HG03575 (cell line): ENCODE results near the gene GRPR.
"Not testable (repeated sequence)": the region's sequence is repeated elsewhere in the genome, so short reads cannot be mapped to it uniquely, and the experiment has no call there.

Experiments
- ATAC-seq: cut with Tn5 transposase; IDR thresholded peaks from one replicate; pipeline ENCODE4 v1.9.1; 2021; ENCODE audit not compliant: unreplicated experiment, insufficient number of reproducible peaks, low FRiP score; ENCODE audit errors: extremely low read depth

The GRPR gene

DNA sequence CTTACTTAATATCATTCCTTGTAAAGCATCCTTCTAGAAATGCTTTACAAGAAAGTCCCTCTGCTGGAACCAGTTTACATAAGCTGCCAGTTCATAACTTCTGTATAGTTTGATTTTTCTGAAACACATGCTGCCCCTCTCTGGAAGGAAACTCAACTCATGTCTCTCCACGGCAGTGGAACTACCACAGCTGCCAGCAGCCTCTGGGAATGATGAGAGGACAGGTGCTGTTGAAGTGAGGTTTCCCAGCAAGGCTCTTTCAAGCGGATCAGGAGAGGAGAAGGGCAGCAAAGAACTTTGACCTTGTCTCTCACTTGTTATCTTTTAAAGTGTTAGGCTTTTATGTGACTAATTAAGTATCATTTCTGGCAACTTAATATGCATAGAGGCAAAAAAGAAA is 7.3 kb downstream of the GRPR start:
- ATAC-seq, result no peak

DNA sequence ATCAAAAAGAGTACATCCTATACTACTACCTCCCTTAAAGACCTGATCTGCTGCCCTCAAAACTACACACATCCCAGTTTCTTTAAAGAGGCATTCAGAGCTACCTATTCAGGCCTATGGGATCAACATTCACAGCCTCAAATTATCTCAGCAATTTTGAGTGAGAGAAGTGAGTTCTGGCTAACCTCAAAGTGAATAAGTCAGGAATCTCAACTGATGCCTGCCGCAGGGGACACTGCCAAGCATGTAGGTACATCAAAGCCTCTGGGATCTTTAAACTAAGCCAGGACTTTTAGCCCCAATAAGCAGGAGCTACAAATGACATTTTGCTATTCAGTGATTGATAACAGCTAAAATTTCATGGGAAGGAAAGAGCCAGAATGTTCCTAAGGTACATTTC is 11.6 kb downstream of the GRPR start:
- ATAC-seq, result no peak

- no peak for ATAC-seq
Measured at GRCh38 chrX:16136080-16136479, 12.7 kb downstream of the GRPR start.

DNA sequence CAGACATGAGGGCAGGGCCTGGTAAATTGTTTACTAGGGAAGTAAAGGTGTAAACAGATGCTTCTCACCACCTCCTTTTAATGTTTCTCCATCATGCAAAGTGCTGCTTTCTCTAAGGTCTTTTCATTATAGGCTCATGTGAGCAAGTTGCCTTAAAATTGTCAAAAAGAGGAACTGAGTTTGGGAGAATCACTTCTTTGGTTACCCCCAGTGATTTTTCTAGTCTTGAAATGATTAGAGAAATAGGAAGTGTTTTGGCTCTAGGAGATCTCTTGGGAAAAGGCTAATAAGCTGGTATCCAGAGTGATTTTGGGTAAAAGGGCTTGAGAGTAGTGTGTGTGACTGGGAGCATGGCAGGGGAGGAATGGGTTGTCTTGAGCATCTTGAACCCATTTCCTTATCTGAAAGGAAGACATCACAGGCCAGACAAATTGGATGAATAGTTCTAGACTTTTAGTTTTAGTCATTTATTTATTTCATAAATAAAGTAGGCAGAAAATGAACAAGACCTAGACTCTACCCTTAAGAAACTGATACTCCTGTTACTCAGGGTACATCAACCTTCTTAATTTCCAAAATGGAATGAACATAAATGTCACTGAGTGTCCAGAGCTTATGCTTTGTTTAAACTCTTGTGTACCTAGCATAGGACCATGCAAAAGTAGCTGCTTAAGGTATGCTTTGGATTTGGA is 14.2 kb downstream of the GRPR start:
- no peak for ATAC-seq

DNA sequence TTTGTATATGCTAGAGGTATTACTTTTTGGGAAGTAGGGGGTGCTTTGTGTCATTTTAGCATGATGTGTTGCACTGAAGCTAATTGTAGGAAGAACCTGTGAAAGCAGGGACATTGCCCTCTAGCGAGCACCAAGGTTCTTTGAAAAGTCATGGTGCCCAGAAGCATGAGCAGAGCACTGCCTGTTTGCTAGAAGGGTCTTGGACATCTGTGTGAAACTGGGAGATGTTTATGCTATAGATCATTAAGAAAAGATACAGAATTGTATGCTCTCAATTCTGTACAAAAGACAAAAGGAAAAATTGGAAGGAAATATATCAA is 14.7 kb downstream of the GRPR start:
- no peak for ATAC-seq

- ATAC-seq, result no peak
Measured at GRCh38 chrX:16140448-16140847, 17.1 kb downstream of the GRPR start.

- no peak for ATAC-seq
Measured at GRCh38 chrX:16140983-16141382, 17.6 kb downstream of the GRPR start.

- no peak for ATAC-seq
Measured at GRCh38 chrX:16141422-16142245, 18.3 kb downstream of the GRPR start.

- ATAC-seq, result no peak
Measured at GRCh38 chrX:16142246-16142558, 18.8 kb downstream of the GRPR start.

DNA sequence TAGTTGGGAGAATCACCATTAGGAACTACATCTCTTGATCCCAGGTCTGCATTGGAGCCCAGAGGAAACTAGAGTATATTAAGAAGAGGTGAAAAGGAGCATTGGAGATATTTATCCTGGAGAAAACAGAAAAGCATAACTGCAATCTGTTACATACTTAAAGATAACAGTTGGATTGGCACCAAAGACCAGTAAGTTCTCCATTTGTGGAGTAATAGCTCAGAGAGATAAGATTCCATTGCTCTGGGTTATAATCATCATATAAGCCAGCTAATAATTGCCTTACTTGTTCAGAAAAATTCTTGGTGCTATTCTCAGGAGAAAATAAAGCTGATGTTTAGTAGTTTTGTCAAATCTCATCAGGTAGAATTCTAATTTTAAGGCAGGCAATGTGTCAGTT is 20.6 kb downstream of the GRPR start:
- no peak for ATAC-seq

DNA sequence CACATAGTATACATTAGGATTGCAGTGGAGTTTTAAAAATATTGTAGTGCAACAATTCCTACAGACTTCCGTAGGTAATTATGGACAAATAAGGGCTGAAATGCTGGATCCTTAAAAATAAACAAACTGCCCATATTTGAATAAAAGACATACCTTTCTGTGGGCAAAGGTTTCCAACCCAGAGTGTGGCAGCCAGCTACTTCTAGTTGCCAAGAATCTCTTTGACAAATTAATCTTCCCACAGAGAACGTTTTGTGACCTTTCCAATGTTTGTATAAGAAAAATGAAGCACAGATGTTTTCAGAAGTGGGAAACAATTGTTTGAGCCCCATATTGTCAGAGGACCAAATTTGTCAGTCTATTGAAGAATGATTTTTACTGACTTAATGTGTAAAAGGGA is 21.1 kb downstream of the GRPR start:
- no peak for ATAC-seq

DNA sequence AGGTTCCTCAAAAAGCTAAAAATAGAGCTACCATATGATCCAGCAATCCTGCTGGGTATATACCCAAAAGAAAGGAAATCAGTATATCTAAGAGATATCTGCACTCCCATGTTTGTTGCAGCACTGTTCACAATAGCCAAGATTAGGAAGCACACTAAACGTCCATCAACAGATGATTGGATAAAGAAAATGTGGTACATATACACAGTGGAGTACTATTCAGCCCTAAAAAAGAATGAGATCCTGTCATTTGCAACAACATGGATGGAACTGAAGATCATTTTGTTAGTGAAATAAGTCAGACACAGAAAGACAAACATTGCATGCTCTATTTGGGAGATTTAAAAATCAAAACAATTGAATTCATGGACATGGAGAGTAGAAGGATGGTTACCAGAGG is 21.7 kb downstream of the GRPR start:
- ATAC-seq, result not testable (repeated sequence)

GRCh38 chrX:16145656-16146055 is 22.3 kb downstream of the GRPR start:
- ATAC-seq, result no peak

DNA sequence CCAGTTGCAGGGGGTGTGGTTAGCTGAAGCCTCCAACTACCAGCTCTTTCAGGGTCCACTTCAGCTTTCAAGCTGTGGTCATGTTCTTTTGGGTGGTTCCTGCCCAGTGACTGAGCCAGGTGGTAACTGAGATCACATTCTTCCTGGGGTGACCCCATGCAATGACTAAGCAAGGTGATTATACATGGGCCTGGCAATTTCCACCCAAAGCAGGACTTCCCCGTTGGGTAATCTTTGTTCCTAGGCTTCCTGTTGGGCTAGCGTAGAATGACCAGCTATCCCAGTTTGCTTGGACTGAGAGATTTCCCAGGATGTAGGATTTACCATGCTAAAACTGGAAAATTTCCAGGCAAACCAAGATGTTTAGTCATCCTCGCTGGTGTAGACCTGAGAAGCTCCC is 25.5 kb downstream of the GRPR start:
- ATAC-seq, result no peak

GRCh38 chrX:16155581-16156096 is 32.3 kb downstream of the GRPR start:
- no peak for ATAC-seq

GRCh38 chrX:16156692-16157331 is 33.4 kb downstream of the GRPR start:
- no peak for ATAC-seq

DNA sequence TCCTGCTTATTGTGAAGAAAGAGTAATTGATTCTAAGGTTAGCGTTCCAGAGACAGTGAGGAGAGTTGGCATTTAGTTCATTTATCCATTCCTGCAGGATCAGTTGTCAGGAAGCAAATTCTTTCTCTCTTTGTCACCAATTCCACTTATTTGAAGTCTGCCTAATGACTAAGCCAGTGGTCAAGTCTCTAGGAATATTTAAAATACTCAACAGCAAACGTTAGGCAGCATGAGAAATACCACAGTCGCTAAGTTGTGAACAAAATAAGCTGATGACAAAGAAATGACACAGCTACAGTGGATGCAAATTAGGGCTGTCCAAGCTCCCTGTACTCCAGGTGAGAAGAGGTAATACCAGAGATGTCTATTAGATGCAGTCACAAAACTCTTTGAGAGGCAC is 37.4 kb downstream of the GRPR start:
- ATAC-seq, result no peak

- not testable (repeated sequence) for ATAC-seq
Measured at GRCh38 chrX:16161173-16161572, 37.8 kb downstream of the GRPR start.

- no peak for ATAC-seq
Measured at GRCh38 chrX:16162391-16162790, 39.0 kb downstream of the GRPR start.

DNA sequence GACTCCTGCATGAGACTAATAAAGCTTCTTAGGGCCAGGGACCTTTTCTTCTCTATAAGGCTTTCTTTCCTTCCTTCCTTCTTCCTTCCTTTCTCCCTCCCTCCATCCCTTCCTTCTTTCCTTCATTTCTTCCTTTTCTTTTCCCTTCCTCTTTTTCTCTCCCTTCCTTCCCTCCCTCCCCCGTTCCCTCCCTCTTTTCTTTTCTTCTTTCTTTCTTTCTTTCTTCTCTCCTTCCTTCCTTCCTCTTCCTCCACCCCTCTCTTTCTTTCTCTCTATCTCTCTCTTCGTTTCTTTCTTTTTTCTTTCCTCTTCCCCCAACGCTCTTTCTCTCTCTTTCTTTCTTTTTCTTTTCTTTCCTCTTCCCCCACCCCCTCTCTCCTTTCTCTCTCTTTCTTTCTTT is 41.4 kb downstream of the GRPR start:
- no peak for ATAC-seq
